Fibroblast of pulmonary artery (primary cell): ENCODE measurements around the gene ATP9B.
"Not testable (repeated sequence)": the region's sequence is repeated elsewhere in the genome, so short reads cannot be mapped to it uniquely, and the experiment has no call there.

Source experiments
- DNase-seq: peaks from one replicate; pipeline ENCODE4 v3.0.0-alpha.2; 2010; ENCODE audit warnings: low read depth
- H3K4me3 ChIP-seq: replicated peaks from 2 replicates; pipeline ENCODE4 v1.5.1; 2011; ENCODE audit warnings: low read depth, mild to moderate bottlenecking, control low read depth, low read length, moderate library complexity
- TF ChIP-seq, protein P1 (sequence below): IDR thresholded peaks from 2 replicates; pipeline ENCODE4 v1.5.1; 2011; ENCODE audit warnings: mild to moderate bottlenecking, control low read depth, low read length, inconsistent platforms; ENCODE audit errors: missing control alignments

The ATP9B gene

GRCh38 chr18:79071037-79071436 lies 1.8 kb downstream of the ATP9B start:
- TF ChIP-seq, protein P1, sequence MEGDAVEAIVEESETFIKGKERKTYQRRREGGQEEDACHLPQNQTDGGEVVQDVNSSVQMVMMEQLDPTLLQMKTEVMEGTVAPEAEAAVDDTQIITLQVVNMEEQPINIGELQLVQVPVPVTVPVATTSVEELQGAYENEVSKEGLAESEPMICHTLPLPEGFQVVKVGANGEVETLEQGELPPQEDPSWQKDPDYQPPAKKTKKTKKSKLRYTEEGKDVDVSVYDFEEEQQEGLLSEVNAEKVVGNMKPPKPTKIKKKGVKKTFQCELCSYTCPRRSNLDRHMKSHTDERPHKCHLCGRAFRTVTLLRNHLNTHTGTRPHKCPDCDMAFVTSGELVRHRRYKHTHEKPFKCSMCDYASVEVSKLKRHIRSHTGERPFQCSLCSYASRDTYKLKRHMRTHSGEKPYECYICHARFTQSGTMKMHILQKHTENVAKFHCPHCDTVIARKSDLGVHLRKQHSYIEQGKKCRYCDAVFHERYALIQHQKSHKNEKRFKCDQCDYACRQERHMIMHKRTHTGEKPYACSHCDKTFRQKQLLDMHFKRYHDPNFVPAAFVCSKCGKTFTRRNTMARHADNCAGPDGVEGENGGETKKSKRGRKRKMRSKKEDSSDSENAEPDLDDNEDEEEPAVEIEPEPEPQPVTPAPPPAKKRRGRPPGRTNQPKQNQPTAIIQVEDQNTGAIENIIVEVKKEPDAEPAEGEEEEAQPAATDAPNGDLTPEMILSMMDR: no peak
- DNase-seq: no peak
- no peak overlapping the region for H3K4me3 ChIP-seq

DNA sequence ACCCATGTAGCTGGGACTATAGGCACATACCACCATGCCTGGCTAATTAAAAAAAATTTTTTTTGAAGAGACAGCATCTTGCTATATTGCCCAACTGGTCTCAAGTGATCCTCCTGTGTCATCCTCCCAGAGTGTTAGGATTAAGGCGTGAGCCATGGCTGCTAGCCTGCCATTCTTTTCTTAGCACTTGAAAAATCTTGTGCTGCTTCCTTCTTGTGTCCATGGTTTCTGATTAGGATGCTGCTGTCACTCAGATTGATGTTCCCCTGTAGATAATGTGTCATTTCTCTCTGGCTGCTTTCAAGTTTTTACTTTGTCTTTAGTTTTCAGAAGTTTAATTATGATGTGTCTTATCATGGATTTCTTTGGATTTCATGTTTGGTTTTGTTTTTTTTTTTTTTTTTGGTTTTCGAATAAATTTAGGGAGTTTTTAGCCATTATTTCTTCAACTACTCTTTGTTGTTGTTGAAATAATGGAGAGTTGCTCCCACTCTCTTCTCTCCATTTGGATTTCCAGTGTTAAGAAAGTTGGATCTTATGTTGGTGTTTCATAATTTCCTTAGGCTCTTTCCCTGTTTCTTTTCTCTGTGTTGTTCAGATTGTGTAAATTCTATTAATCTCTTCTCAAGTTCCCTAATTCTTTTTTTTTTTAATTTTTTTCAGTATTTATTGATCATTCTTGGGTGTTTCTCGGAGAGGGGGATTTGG lies 2.5 kb downstream of the ATP9B start:
- no peak overlapping the region for H3K4me3 ChIP-seq
- TF ChIP-seq, protein P1: no peak
- no peak for DNase-seq

GRCh38 chr18:79072655-79073054 lies 3.5 kb downstream of the ATP9B start:
- not testable (repeated sequence) for DNase-seq, H3K4me3 ChIP-seq

DNA sequence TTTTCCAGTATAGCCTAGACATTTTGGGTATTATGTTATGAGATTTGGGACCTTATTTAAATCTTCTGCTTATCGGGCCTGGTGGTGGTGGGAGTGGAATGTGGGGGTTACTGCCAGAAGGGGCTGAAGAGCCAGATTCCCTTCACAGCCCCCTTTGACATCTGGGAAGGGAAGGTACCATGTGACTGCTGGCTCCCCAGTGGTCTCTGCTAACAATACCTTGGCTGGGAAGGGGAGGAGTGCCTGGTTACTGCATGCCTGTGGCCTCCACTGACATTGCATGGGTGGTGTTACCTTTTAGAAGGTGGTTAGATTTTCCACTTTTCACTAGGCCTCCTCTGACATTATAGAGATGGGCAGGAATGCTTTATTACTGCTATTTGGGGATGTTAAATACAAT lies 8.0 kb downstream of the ATP9B start:
- no peak overlapping the region for H3K4me3 ChIP-seq
- DNase-seq: no peak
- TF ChIP-seq, protein P1: no peak

- DNase-seq: not testable (repeated sequence)
Measured at GRCh38 chr18:79078791-79079190, 9.6 kb downstream of the ATP9B start.

DNA sequence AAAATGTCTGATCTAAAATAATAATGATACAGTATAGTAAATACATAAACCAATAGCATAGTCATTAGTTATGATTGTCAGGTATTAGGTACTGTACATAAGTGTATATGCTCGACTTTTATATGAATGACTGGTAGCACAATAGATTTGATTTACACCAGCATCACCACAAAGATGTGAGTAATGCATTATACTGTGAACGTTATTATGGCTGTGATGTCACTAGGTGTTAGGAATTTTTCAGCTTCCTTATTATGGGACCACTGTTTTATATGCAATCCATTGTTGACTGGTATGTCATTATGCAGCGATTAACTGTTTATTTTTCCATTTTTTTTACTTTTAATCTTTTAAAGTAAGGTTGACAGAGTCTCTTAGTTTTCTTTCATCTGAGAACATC lies 23.7 kb downstream of the ATP9B start:
- DNase-seq: no peak
- TF ChIP-seq, protein P1: no peak
- no peak overlapping the region for H3K4me3 ChIP-seq

More at GRCh38 chr18:79078791-79079190, 9.6 kb downstream of the ATP9B start:
- H3K4me3 ChIP-seq: not testable (repeated sequence)

GRCh38 chr18:79093986-79094385 lies 24.8 kb downstream of the ATP9B start:
- no peak overlapping the region for H3K4me3 ChIP-seq
- TF ChIP-seq, protein P1: no peak
- DNase-seq: no peak

GRCh38 chr18:79095216-79095615 lies 26.0 kb downstream of the ATP9B start:
- TF ChIP-seq, protein P1: no peak
- DNase-seq: no peak
- H3K4me3 ChIP-seq: no peak overlapping the region
